WTC11 (cell line): ENCODE data around the gene HSPA1B.

ENCODE experiments used
- ATF2 ChIP-seq: sonication (generic); formaldehyde crosslinking; IDR thresholded peaks from 2 replicates; pipeline ENCODE4 v1.8.1; 2022; ENCODE audit warnings: low read depth, missing genetic modification reagents, borderline replicate concordance
- ATF3 ChIP-seq: sonication (generic); formaldehyde crosslinking; conservative IDR thresholded peaks from 2 replicates; pipeline ENCODE4 v1.8.1; 2022; ENCODE audit warnings: mild to moderate bottlenecking, missing genetic modification reagents
- CTCF ChIP-seq: fragments of 200-600 bp; IDR thresholded peaks from 2 replicates; pipeline ENCODE4 v1.8.0; 2022; ENCODE audit warnings: antibody characterized with exemption
- E2F1 ChIP-seq: sonication (generic); formaldehyde crosslinking; IDR thresholded peaks from 2 replicates; pipeline ENCODE4 v1.8.0; 2022; ENCODE audit warnings: mild to moderate bottlenecking, missing genetic modification reagents
- GABPB1 ChIP-seq: sonication (generic); formaldehyde crosslinking; IDR thresholded peaks from 2 replicates; pipeline ENCODE4 v1.8.1; 2023; ENCODE audit warnings: mild to moderate bottlenecking, missing genetic modification reagents
- MAX ChIP-seq: sonication (generic); formaldehyde crosslinking; IDR thresholded peaks from 2 replicates; pipeline ENCODE4 v1.8.0; 2022; ENCODE audit warnings: mild to moderate bottlenecking, missing genetic modification reagents
- SP1 ChIP-seq: sonication (generic); formaldehyde crosslinking; conservative IDR thresholded peaks from 2 replicates; pipeline ENCODE4 v1.8.1; 2022; ENCODE audit warnings: missing genetic modification reagents
- TEAD4 ChIP-seq: sonication (generic); formaldehyde crosslinking; IDR thresholded peaks from 2 replicates; pipeline ENCODE4 v1.8.0; 2022; ENCODE audit warnings: mild to moderate bottlenecking, missing genetic modification reagents
- ZNF219 ChIP-seq: sonication (generic); formaldehyde crosslinking; IDR thresholded peaks from 2 replicates; pipeline ENCODE4 v1.8.0; 2023; ENCODE audit warnings: missing genetic modification reagents, mild to moderate bottlenecking, borderline replicate concordance
- ZNF232 ChIP-seq: sonication (generic); formaldehyde crosslinking; IDR thresholded peaks from 2 replicates; pipeline ENCODE4 v1.8.0; 2022; ENCODE audit warnings: mild to moderate bottlenecking, missing genetic modification reagents
- ZNF512 ChIP-seq: sonication (generic); formaldehyde crosslinking; IDR thresholded peaks from 2 replicates; pipeline ENCODE4 v1.8.1; 2022; ENCODE audit warnings: missing genetic modification reagents, borderline replicate concordance

- TF ChIP-seq ATF3 (CRISPR knock-in tag) (no peak), CTCF (peak; percentile 44; the same call in 1 of the 2 replicates), ATF2 (CRISPR knock-in tag) (no peak), GABPB1 (CRISPR knock-in tag) (no peak), ZNF232 (CRISPR knock-in tag) (no peak), MAX (CRISPR knock-in tag) (no peak), ZNF512 (CRISPR knock-in tag) (no peak), TEAD4 (CRISPR knock-in tag) (no peak), SP1 (no peak), E2F1 (CRISPR knock-in tag) (no peak), ZNF219 (CRISPR knock-in tag) (no peak)
These were observed 36.0 kb upstream of the HSPA1B start for GRCh38 chr6:31791324-31792089.
